OCI-LY7 (cell line): Measurements from ENCODE around the gene RET. TPM values are rescaled to one million over a fixed set of nuclear protein-coding genes. Genes with fewer than 3 reads are reported as not detected.
A peak's percentile ranks its signal among the peaks of the same experiment; 100 is the strongest.

Experiments
- BruUV-seq: library from RNA; stranded (reverse); fragments of 400-500 nt; replicated peaks from 2 replicates; lab custom pipeline; 2021; lab: Mats Ljungman, UMichigan
- CTCF ChIA-PET: fragments of 300-600 bp; sonication (Branson Sonifier 250); formaldehyde crosslinking; loops from one replicate; lab custom pipeline; 2022; ENCODE audit warnings: antibody characterized with exemption; ENCODE audit not compliant: unreplicated experiment; lab: Charles Lee
- POLR2A ChIA-PET: fragments of 300-600 bp; sonication (Branson Sonifier 250); formaldehyde crosslinking; loops from one replicate; lab custom pipeline; 2022; ENCODE audit warnings: antibody characterized with exemption; lab: Charles Lee
- DNase-seq: peaks from one replicate; pipeline ENCODE4 v3.0.0-alpha.2; 2015; ENCODE audit warnings: low spot score
- H2AFZ ChIP-seq: fragments of 200-600 bp; sonication (generic), shearing (Covaris generic); 2 replicates; pipeline ENCODE4 v1.6.1; 2014; ENCODE audit warnings: mild to moderate bottlenecking, antibody characterized with exemption, low read length, moderate library complexity
- H3K27ac ChIP-seq: fragments of 200-600 bp; sonication (generic); 2 replicates; pipeline ENCODE4 v1.5.1; 2014; ENCODE audit warnings: mixed run types, low read depth, mild to moderate bottlenecking, moderate library complexity, low read length, inconsistent platforms; ENCODE audit not compliant: poor library complexity, severe bottlenecking
- H3K36me3 ChIP-seq: fragments of 200-600 bp; sonication (generic); 2 replicates; pipeline ENCODE4 v1.6.1; 2014; ENCODE audit warnings: mild to moderate bottlenecking, antibody characterized with exemption, low read length, moderate library complexity, mixed read lengths; ENCODE audit not compliant: insufficient read depth
- H3K4me1 ChIP-seq: fragments of 200-600 bp; sonication (generic); 2 replicates; pipeline ENCODE4 v1.5.1; 2014; ENCODE audit warnings: mild to moderate bottlenecking, low read length; ENCODE audit not compliant: insufficient read depth, poor library complexity, severe bottlenecking
- H3K4me2 ChIP-seq: fragments of 200-600 bp; sonication (generic); 2 replicates; pipeline ENCODE4 v1.6.1; 2014; ENCODE audit warnings: mild to moderate bottlenecking, low read length
- H3K4me3 ChIP-seq: fragments of 200-600 bp; sonication (generic); 2 replicates; pipeline ENCODE4 v1.5.1; 2014; ENCODE audit warnings: mild to moderate bottlenecking, low read depth, low read length; ENCODE audit not compliant: poor library complexity, severe bottlenecking
- H3K79me2 ChIP-seq: fragments of 200-600 bp; sonication (generic); 2 replicates; pipeline ENCODE4 v1.6.1; 2016; ENCODE audit warnings: low read depth, mild to moderate bottlenecking, low read length, moderate library complexity, mixed read lengths; ENCODE audit not compliant: insufficient read depth
- H3K9me2 ChIP-seq: fragments of 200-600 bp; sonication (generic); 2 replicates; pipeline ENCODE4 v1.6.1; 2016; ENCODE audit warnings: mild to moderate bottlenecking, low read length, mixed read lengths; ENCODE audit not compliant: insufficient read depth
- H3K9me3 ChIP-seq: fragments of 200-600 bp; sonication (generic); 2 replicates; pipeline ENCODE4 v1.6.1; 2014; ENCODE audit warnings: mild to moderate bottlenecking, mixed run types, low read length, mixed read lengths
- H4K20me1 ChIP-seq: fragments of 200-600 bp; sonication (generic); 2 replicates; pipeline ENCODE4 v1.6.1; 2014; ENCODE audit warnings: mild to moderate bottlenecking, antibody characterized with exemption, low read length, moderate library complexity, mixed read lengths; ENCODE audit not compliant: insufficient read depth
- CTCF ChIP-seq: fragments of 200-600 bp; sonication (generic); conservative IDR thresholded peaks from 2 replicates; pipeline ENCODE4 v1.5.1; 2014; ENCODE audit warnings: mild to moderate bottlenecking, antibody characterized with exemption, low read length, moderate library complexity, mixed read lengths
- EZH2phosphoT487 ChIP-seq: fragments of 200-600 bp; sonication (generic); IDR thresholded peaks from 2 replicates; pipeline ENCODE4 v1.6.1; 2018; ENCODE audit warnings: low read depth, borderline replicate concordance, mild to moderate bottlenecking, mixed run types, antibody characterized with exemption, low read length, moderate library complexity, mixed read lengths
- intact Hi-C: fragments of 100-400 bp; cut with micrococcal nuclease; formaldehyde crosslinking; loops from one replicate; pipeline ENCODE4 v1.10.0; 2022; ENCODE audit not compliant: unreplicated experiment
- total RNA-seq, 2 experiments: library from RNA; depleted of rRNA in 1 of 2; stranded (reverse); fragments of >200 nt in 1 of 2; shearing (Covaris generic) in 1 of 2; gene quantifications; 2 replicates each; pipeline ENCODE4 v1.2.3, GENCODE V29; 2014 to 2022

The RET gene
- total RNA-seq, 2 experiments from 2014 or later = 0.06 TPM; not detected in 1

GRCh38 chr10:43106256-43107091, 29.6 kb downstream of the RET start:
- DNase-seq = no peak
- Histone ChIP-seq H3K79me2 (no peaks in the 10 kb centered on the region), H3K9me3 (no peaks in the 10 kb centered on the region), H3K4me2 (no peak overlapping the region), H3K9me2 (no peaks in the 10 kb centered on the region), H3K27ac (no peak overlapping the region), H3K4me1 (peaks cover 11% of the 10 kb centered on the region), H2AFZ (peak overlapping the region; percentile 87; the same call in 1 of the 2 replicates), H3K36me3 (no peaks in the 10 kb centered on the region), H4K20me1 (no peaks in the 10 kb centered on the region), H3K4me3 (no peak overlapping the region)
- BruUV-seq = no TSS peak
- POLR2A ChIA-PET = no interaction called here
- TF ChIP-seq CTCF (no peak), EZH2phosphoT487 (no peak)
- CTCF ChIA-PET = interaction anchor here (0.6 kb wide), 2 partner anchors 25 to 98 kb away, joined by 3 to 4 read pairs; no protein-coding TSS in a partner anchor
- intact Hi-C loops = no loop called here

GRCh38 chr10:43108951-43109350, 32.1 kb downstream of the RET start:
- Histone ChIP-seq H3K9me3 (no peaks in the 10 kb centered on the region), H3K4me3 (no peak overlapping the region), H3K4me2 (no peak overlapping the region), H4K20me1 (no peaks in the 10 kb centered on the region), H2AFZ (no peak overlapping the region), H3K4me1 (peaks cover 11% of the 10 kb centered on the region), H3K9me2 (no peaks in the 10 kb centered on the region), H3K79me2 (no peaks in the 10 kb centered on the region), H3K27ac (no peak overlapping the region), H3K36me3 (no peaks in the 10 kb centered on the region)
- no peak for DNase-seq
- TF ChIP-seq EZH2phosphoT487 = no peak
- TF ChIP-seq CTCF = no peak
- intact Hi-C loops = no loop called here
- POLR2A ChIA-PET = no interaction called here
- BruUV-seq = no TSS peak
- CTCF ChIA-PET = no interaction called here
